Stimulated activated CD4-positive, alpha-beta T cell treated with anti-CD3 and anti-CD28 coated beads, Interleukin-12 subunit alpha, Interleukin-12 subunit beta, amount 100 ng/mL, for 4 hours (primary cell): ENCODE data around the gene STK4.

ENCODE experiments used
- DNase-seq: peaks from one replicate; pipeline ENCODE4 v3.0.0-alpha.2; 2020

STK4 gene

GRCh38 chr20:45091366-45091765, 125.1 kb downstream of the STK4 start:
- no peak for DNase-seq

- DNase-seq, result no peak
Observed at GRCh38 chr20:45092898-45093297, 126.6 kb downstream of the STK4 start.

GRCh38 chr20:45094201-45094600, 127.9 kb downstream of the STK4 start:
- DNase-seq, result no peak

GRCh38 chr20:45094864-45095574, 128.7 kb downstream of the STK4 start:
- DNase-seq, result no peak

- DNase-seq, result peak; percentile 38
Observed at GRCh38 chr20:45095805-45096238, 129.5 kb downstream of the STK4 start.

- no peak for DNase-seq
Observed at GRCh38 chr20:45096781-45097180, 130.5 kb downstream of the STK4 start.

- DNase-seq, result peak; percentile 26
Observed at GRCh38 chr20:45097485-45098102, 131.3 kb downstream of the STK4 start.

GRCh38 chr20:45098103-45098773, 131.9 kb downstream of the STK4 start:
- no peak for DNase-seq

- no peak for DNase-seq
Observed at GRCh38 chr20:45100563-45101245, 134.4 kb downstream of the STK4 start, which contains the start of gene KCNS1. TSS of gene KCNS1 (minus strand) at chr20:45101127. CDS start at chr20:45099236, 1,891 bp downstream.

- DNase-seq, result no peak
Observed at GRCh38 chr20:45101333-45101850, 135.1 kb downstream of the STK4 start.

- DNase-seq, result no peak
Observed at GRCh38 chr20:45103072-45103471, 136.8 kb downstream of the STK4 start.

GRCh38 chr20:45104786-45105185, 138.5 kb downstream of the STK4 start:
- no peak for DNase-seq

- no peak for DNase-seq
Observed at GRCh38 chr20:45105317-45105716, 139.0 kb downstream of the STK4 start.

- no peak for DNase-seq
Observed at GRCh38 chr20:45109634-45110033, 143.3 kb downstream of the STK4 start.

GRCh38 chr20:45110301-45110700, 144.0 kb downstream of the STK4 start:
- no peak for DNase-seq

- DNase-seq, result no peak
Observed at GRCh38 chr20:45111285-45111684, 145.0 kb downstream of the STK4 start.

GRCh38 chr20:45111799-45112471, 145.6 kb downstream of the STK4 start:
- no peak for DNase-seq

- no peak for DNase-seq
Observed at GRCh38 chr20:45112754-45113153, 146.4 kb downstream of the STK4 start.

GRCh38 chr20:45113865-45114264, 147.6 kb downstream of the STK4 start:
- DNase-seq, result no peak

- DNase-seq, result no peak
Observed at GRCh38 chr20:45114465-45115385, 148.4 kb downstream of the STK4 start, which contains the start of gene WFDC5. TSS of gene WFDC5 (minus strand) at chr20:45115174. CDS start at chr20:45115083, 91 bp downstream.

- no peak for DNase-seq
Observed at GRCh38 chr20:45115386-45115774, 149.1 kb downstream of the STK4 start.
